Measurements from ENCODE around the gene PTPN9.
"Not testable (repeated sequence)": the region's sequence is repeated elsewhere in the genome, so short reads cannot be mapped to it uniquely, and the experiment has no call there.

PTPN9 gene

GRCh38 chr15:75578948-75579920 is at the start of gene PTPN9:
PTPN9 (minus strand) TSS chr15:75579315; CDS start chr15:75578776, 539 bp downstream.
- DNase-seq: peak; percentile 55

- peak; percentile 90 for DNase-seq
Observed at GRCh38 chr15:75625542-75626347, 46.6 kb upstream of the PTPN9 start, which contains the start of gene SNUPN. SNUPN (minus strand) TSS chr15:75625725; CDS start chr15:75621051, 4,674 bp downstream.

- DNase-seq: no peak
Observed at GRCh38 chr15:75622505-75622904, 43.4 kb upstream of the PTPN9 start.

- no peak for DNase-seq
Observed at GRCh38 chr15:75620841-75621391, 41.8 kb upstream of the PTPN9 start.

GRCh38 chr15:75620058-75620820 is 41.1 kb upstream of the PTPN9 start:
- DNase-seq: no peak

GRCh38 chr15:75616766-75617165 is 37.7 kb upstream of the PTPN9 start:
- no peak for DNase-seq

- no peak for DNase-seq
Observed at GRCh38 chr15:75606711-75607699, 27.9 kb upstream of the PTPN9 start.

- DNase-seq: no peak
Observed at GRCh38 chr15:75606026-75606425, 26.9 kb upstream of the PTPN9 start.

GRCh38 chr15:75599401-75599800 is 20.3 kb upstream of the PTPN9 start:
- DNase-seq: no peak

GRCh38 chr15:75598361-75598760 is 19.2 kb upstream of the PTPN9 start:
- no peak for DNase-seq

GRCh38 chr15:75597667-75598341 is 18.7 kb upstream of the PTPN9 start:
- no peak for DNase-seq

- DNase-seq: no peak
Observed at GRCh38 chr15:75596703-75597345, 17.7 kb upstream of the PTPN9 start.

- DNase-seq: no peak
Observed at GRCh38 chr15:75594276-75594675, 15.2 kb upstream of the PTPN9 start.

- no peak for DNase-seq
Observed at GRCh38 chr15:75591655-75592364, 12.7 kb upstream of the PTPN9 start.

- DNase-seq: no peak
Observed at GRCh38 chr15:75590239-75590638, 11.1 kb upstream of the PTPN9 start.

GRCh38 chr15:75589071-75589470 is 10.0 kb upstream of the PTPN9 start:
- DNase-seq: no peak

GRCh38 chr15:75586422-75586821 is 7.3 kb upstream of the PTPN9 start:
- DNase-seq: not testable (repeated sequence)

- DNase-seq: no peak
Observed at GRCh38 chr15:75584121-75584520, 5.0 kb upstream of the PTPN9 start.

GRCh38 chr15:75583701-75584100 is 4.6 kb upstream of the PTPN9 start:
- DNase-seq: no peak

Measured in activated T-cell treated with anti-CD3 and anti-CD28 coated beads for 4 hours (primary cell).